ENCODE data around the gene LZIC.

LZIC gene

DNA sequence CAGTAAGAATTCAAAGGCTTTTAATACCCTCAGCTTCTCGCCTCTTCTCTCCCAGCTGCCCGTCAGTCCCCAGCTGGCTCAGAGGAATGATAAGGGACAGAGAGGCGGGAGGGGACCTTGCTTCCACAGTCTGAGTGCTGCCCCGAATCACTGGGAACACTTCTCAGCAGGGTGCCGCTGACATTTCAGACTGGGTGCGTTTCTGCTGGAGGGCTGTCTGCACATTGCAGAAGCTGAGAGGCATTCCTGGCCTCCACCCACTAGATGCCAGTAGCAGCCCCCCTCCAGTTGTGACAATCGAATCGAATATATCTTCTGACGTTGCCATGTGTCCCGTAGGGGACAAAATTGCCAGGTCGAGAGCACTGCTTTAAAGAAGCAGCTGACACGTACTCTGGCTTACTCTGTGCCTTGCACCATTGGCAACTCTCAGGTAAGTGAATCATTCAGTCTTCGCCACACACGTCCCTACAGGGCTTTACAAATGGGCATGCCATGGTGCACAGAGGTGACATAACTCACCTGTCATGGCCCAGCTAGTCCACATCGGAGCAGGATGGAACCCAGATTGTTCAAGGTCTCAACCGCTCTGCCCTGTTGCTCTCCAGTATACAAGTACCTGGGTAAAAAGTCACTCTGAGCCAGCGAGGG is 57.0 kb downstream of the LZIC start:
- DNase-seq (ENCODE audit: low read depth) = no peak

DNA sequence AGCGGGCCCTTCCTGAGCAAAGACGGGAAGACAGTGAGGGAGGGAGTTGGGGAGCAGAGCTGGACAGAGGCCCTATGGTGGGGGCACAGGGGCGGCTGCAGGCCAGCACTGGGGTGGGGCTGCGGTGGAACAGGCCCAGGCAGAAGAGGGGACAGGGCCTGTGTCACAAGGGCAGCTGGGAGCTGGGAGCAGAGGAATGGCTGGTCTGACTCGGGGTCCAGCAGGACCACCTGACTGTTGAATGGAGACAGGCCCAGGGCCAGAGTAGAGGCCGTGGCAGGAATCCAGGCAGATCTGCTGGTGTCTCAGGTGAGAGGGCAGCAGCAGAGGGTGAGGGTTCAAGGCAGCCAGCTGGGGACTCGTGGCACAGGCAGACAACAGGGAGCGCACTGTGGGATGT is 58.4 kb downstream of the LZIC start:
- DNase-seq (ENCODE audit: low read depth) = no peak

GRCh38 chr1:9883585-9884449 is 59.4 kb downstream of the LZIC start:
- no peak for DNase-seq (ENCODE audit: low read depth)

- DNase-seq (ENCODE audit: low read depth) = no peak
Measured at GRCh38 chr1:9882945-9883303, 60.3 kb downstream of the LZIC start.

DNA sequence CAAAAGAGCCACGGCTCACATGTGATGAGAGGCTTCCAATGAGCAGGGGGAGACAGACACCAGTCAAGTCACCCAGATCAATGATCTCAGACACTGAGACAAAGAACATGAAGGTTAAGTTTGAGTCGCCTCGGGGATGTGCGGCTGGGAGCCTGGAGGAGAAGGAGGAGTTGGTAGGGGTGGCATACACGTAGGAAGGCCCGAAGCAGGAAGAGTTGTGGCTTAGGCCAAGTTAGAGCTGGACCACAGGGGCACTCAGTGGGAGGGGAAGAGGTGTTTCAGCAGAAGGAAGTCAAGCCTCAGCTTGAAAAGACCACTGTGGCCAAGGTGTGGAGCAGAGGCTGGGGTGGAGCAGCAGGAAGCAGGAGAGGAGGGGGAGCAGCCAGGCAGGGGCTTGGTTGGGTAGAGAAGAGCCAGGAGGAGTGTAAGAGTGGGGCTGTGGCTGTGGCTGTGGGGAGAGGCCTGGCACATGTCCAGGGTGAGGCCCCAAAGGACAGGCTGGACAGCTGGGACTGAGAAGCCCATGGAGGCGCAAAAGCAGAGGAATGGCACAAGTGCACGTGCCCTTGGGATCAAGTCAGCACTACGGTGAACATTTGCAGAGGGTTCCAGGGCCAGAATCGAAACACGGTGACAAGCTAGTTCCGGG is 60.8 kb downstream of the LZIC start:
- DNase-seq (ENCODE audit: low read depth) = peak; percentile 17

DNA sequence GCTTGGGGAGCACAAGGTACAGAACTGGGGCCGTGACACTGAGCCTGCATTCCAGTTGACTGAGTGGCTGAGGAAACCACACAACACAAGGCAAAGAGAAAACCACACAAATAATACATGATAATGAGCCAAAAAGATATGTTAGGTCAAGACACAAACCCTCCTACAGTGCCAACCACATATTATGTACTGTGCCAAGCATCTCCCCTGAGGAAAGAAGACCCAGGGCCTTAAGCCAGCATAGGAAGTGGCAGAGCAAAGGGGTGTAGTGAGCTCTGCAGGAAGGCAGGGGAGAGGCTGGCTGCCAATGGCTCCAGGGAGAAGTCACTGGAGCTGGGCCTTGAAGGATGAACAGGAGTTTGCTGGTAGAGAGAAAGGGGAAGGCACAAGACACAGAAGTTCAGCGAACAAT is 61.3 kb downstream of the LZIC start:
- no peak for DNase-seq (ENCODE audit: low read depth)
